GM21360 (cell line): ENCODE results near the gene TRPM1.

Experiments
- ATAC-seq: cut with Tn5 transposase; IDR thresholded peaks from one replicate; pipeline ENCODE4 v1.9.1; 2021; ENCODE audit warnings: mild to moderate bottlenecking, moderate library complexity; ENCODE audit not compliant: unreplicated experiment

Gene TRPM1

DNA sequence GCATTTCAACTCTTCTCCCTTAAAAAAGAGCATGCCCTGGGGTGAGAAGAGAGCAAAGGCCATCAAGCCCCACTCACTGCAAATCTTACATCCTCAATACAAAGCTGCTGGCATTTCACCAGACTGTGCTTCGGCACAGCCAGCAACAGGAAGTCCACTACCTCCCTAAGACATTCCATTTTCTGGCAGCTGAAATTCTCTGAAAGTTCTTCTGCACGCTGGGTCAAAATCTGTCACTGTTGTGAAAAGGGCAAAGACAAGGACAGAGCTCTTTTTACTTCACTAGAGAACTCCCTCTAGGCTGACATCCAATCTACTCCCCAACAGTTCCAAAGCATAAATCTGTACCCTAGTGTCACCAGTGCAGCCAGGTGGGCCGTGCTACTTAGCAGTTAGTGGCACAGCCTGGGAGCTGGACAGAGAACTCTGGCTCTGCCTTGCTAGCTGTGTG is 116.4 kb downstream of the TRPM1 start:
- ATAC-seq = no peak

DNA sequence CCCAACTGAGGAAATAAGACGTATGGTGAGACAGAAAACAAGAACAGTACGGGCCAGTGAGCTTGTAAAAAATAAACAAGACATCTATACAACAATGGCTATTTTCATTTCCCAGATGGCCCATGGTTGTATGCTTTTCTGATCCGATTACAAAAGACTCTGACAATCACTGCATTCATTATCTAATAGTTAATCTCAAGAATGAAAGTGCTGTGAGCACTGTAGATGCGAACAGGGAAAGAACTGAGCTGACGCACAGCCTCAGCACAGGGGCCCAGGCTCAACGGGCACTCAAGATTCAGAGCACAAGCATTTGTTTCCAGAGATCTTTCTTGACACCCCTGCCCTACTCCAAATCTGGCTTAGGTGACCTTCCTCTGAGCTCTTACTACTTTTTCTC is 117.0 kb downstream of the TRPM1 start:
- ATAC-seq = no peak

DNA sequence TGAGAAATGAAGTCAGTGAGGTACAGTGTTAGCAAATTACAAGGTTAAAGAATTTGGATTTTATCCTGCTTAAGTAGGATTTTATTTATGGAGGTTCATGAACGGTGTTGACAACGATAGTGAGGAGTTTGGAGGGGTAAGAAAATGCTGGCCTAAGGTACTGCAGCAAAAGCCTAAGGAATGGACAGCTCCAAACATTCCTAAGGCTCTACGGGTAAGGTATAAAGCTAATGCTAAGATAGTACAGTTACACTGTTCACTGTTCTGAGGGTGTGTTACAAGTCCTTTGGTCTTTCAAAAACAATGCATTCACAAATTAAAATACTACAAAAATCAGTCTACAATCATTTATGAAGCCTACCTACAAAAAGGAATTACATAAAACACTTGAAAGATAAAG is 117.4 kb downstream of the TRPM1 start:
- no peak for ATAC-seq

DNA sequence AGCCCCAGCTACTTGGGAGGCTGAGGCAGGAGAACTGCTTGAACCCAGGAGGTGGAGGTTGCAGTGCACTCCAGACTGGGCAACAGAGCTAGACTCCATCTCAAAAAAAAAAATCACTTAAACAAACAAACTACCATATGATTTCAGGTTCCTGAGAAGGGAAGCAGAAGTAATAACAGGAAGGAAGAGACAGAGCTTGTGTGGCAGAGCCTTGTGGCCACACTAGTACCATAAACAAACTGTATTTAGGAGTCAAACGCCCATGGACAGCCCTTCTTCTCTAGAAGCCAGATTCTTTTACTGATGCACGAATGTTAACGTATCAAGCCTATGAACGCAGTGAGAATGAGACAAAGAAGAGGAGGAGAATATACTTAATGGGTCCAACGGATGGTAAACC is 122.1 kb downstream of the TRPM1 start:
- no peak for ATAC-seq

DNA sequence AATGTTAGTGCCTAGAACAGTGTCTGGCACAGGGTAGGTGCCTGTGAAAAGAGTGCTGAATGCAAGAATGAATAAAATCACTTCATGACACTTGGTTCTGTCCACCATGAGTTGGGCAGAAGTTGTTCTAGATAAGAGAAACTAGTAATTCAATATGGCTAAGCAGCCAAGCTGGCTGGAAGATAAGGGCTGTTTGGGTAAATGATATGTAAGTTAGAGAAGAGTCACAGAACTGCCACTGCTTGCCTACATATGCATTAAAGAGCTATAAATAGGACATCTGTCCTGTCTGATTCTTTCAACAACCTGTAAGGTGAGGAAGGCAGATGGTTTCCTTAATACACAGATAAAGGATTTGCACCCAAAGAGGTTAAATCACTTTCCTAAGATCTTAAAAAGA is 123.2 kb downstream of the TRPM1 start:
- no peak for ATAC-seq

GRCh38 chr15:30974112-30974511 is 127.4 kb downstream of the TRPM1 start:
- no peak for ATAC-seq

DNA sequence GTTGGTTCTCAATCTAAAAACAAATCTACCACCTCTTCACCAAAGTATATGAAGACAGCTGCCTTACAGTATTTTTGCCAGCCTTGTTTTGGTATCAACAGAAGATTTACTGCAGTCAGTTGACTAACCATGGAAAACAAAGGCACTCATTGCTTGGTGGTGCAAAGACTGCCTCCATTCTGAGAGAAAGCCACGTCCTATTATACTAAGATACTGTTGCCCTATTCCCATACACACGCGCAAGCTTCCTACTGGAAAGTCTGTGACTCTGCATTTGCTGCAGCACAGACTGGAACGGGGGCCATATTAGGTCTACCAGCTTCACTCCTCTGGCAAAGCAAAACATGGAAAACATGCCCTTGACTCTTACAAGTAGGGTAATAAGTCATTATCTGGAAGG is 128.1 kb downstream of the TRPM1 start:
- no peak for ATAC-seq

- ATAC-seq = no peak
Observed at GRCh38 chr15:30969724-30970123, 131.8 kb downstream of the TRPM1 start.

DNA sequence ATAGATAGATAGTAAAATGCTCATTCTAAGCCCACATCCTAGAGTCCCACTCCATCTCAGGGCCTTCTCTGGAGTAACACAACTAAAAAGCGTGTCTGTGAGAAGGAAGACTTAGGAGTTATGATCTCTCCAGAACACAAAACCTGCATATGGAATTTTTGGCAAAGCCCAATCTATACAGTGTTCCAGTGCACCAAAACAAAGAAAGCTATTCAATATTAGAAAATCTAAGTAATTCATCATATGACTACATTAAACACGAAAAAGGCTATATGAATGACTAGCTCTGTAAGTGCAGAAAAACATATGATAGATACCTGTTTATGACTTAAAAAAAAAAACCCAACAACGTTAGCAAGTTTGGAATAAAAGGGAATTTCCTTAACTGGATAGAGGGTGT is 137.8 kb downstream of the TRPM1 start:
- ATAC-seq = no peak

- ATAC-seq = no peak
Observed at GRCh38 chr15:30962659-30963058, 138.9 kb downstream of the TRPM1 start.

GRCh38 chr15:30962079-30962478 is 139.4 kb downstream of the TRPM1 start:
- ATAC-seq = no peak

DNA sequence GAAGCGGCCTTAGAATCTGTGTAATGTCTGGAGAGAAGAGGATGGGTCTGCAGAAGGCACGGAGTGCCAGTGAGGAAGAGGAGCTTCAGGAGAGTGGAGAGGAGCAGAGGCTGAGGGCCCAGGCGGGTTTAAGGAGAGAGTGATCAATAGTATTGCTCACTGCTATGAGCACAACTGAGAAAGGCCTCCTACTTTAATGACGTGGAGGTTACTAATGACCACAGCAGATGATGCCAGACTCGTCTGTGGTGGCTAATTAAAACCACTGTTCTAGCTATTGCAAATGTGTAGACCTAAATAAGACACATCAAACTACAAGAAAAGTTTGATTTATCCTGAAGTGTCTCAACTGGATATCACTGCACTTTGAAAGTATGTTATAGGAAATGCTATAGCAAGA is 143.3 kb downstream of the TRPM1 start:
- no peak for ATAC-seq

DNA sequence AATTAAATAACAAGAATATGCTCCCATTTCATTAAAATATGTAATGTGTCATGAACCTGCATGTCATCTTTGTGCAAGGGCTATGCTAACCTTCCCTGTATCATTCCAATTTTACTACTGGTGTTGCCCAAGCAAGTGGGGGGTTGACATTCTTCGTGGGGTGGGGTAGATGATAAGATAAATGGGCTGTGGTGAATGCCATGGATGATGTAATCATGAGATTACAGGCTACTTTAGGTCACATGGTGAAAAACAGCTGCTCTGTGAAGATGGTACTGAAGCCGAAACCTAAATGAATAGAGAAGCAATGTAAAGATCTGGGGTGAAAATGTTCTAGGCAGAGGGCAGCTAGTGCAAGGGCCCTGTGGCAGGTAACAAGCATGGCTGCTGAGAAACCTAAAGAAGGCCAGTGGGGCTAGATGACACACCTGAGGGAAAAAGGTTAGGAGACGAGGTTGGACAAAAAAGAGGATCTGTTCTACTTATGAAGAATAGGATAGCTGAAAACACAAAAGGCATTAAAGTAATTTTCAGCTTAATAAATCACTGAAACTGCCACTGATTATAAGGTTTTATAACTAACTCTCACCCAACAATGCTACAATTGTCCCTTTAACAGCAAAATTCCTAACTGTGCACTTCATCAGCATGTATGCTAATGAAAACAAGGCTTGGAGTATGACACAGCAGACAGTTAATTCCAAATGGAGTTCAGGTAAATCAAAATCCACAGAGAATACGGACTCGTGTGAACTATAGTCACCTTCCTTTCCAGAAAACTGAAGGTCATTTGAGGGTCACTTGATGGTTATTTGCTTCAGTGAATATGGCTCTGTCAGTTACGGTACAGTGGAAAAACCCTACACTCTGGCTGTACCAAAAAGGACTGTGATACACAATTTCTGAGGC is 145.1 kb downstream of the TRPM1 start:
- no peak for ATAC-seq

- no peak for ATAC-seq
Observed at GRCh38 chr15:30954674-30955073, 146.9 kb downstream of the TRPM1 start.

- ATAC-seq = no peak
Observed at GRCh38 chr15:30953731-30954378, 147.7 kb downstream of the TRPM1 start.

DNA sequence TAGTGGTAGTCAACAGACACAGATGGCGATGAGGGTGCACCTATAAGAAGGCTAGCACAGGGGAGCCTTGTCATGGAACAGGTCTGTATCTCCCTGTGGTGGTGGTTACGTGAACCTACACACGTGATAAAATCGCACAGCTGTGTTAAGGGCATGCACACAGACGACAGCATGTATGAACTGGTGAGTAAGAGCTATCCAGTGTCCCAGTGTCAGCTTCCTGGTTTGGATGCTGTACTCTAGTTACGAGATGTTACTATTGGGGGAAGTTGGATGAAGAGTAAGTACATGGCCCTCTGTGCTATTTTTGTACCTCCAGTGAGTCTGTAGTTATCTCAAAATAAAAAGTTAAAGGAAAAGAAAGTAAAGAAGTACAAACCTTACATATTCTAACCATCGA is 148.3 kb downstream of the TRPM1 start:
- ATAC-seq = no peak
